ENCODE results near the gene BRD9. TPM values are rescaled to one million over a fixed set of nuclear protein-coding genes. Genes with fewer than 3 reads are reported as not detected.
A peak's percentile ranks its signal among the peaks of the same experiment; 100 is the strongest.

The BRD9 gene
- total RNA-seq, 5 donors from 2014 or later (not counting 1 experiment from before 2014, with no cell fraction given), result 78.3 to 127 (median 83.0) TPM

DNA sequence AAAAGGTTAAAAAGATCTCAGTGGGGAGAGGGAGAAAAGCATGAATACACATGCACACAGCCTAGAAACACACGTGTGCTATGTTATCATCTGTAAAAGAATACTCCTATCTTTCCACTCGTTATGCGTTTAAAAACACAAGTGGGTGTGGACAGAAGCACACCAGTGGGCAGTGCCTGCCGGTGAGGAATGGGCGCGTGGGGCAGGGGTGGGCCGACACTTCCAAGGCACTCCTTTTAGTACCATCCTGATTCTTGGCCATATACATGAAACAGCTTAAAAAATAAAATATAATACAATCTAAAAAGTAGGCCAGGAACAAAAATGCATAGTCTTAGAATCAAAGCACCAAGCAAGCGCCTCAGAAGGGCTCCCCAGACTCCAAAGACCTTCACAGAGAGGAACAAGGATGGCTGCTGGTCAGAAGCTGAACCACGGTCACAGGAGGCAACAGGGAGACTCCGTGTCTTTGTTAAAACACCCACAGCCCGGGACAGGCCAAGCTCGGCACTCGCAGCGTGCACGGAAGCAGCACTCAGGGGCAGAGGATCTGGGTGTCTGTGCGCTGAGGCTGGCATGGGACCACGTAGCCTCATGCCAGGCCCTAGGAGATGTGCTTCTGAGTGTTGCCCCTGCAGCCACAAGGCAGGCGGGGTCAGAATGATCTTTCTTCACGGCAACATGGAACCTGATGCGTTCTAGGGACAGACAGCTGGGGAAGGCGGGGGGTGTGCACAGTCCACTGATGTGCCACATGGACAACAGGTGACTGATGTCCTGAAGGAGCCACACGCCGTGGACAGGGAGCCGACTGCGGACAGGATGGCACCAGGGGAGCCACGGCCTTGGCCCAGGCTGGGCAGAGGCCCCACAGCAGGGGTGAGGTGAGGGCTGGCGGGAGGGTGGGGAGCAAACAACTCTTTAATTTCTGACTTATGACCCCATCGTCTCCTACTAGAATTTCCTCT is 15.9 kb downstream of the BRD9 start:
- Histone ChIP-seq H3K27me3 (replicated peaks in 1 of 2; ENCODE audit: control insufficient read depth in 2 of 2, extremely low read depth in 1 of 2, insufficient read depth in 2 of 2, low read length in 1 of 2) (no peaks in the 10 kb centered on the region), H3K4me3 (ENCODE audit: control insufficient read depth in 1 of 2, extremely low read depth in 1 of 2, low read length in 1 of 2) (no peak overlapping the region), H3K27ac (ENCODE audit: low read length) (no peak overlapping the region), H3K4me1 (ENCODE audit: control insufficient read depth in 1 of 2, extremely low read depth in 1 of 2, insufficient read depth in 2 of 2, low read length in 2 of 2) (peaks cover 0 to 7% of the 10 kb centered on the region in 2 experiments), H3K9me3 (no peaks in the 10 kb centered on the region), H3K36me3 (ENCODE audit: control insufficient read depth in 2 of 2, extremely low read depth in 1 of 2, insufficient read depth in 1 of 2, low read length in 1 of 2) (peaks cover 22 to 73% of the 10 kb centered on the region in 2 donors)
- 99% methylated on average over 22 of the region's 28 CpGs for WGBS (ENCODE audit: insufficient coverage)
- Mint-ChIP-seq H3K27me3 (no peaks in the 10 kb centered on the region), H3K27ac (no peak overlapping the region), H3K36me3 (peaks cover 50% of the 10 kb centered on the region), H3K9me3 (no peaks in the 10 kb centered on the region), H3K4me3 (no peak overlapping the region), H3K4me1 (peaks cover 2 to 4% (median 4%) of the 10 kb centered on the region in 3 donors)
- DNase-seq (no peak), ATAC-seq (replicated peaks in 1 of 4) (no peak)
- POLR2A ChIA-PET, result no interaction called here
- CTCF ChIA-PET, result no interaction called here

DNA sequence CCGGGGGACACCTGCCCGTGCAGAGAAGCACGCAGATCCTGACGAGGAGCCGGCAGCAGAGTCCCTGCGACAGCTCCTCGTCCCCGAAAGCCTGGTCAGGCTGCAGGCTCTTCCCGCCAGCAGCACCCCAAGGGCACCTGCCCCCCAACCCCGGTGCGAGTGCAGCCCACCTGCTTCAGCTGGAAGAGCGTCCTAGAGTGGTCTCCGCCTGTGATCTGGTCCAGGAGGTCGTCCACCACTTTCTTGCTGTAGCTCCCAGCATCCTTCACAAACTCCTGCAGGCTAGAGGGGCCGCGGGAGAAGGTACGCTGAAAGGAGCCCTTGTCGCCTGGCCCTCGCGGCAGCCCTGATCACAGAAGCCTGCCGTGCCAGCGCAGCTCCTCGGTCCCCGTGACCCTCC is 16.7 kb downstream of the BRD9 start:
- no peaks in the 10 kb centered on the region for H3K27me3 ChIP-seq (replicated peaks in 1 of 2; ENCODE audit: control insufficient read depth in 2 of 2, extremely low read depth in 1 of 2, insufficient read depth in 2 of 2, low read length in 1 of 2)
- Mint-ChIP-seq H3K36me3 (peaks cover 50% of the 10 kb centered on the region), H3K9me3 (no peaks in the 10 kb centered on the region), H3K4me1 (no peaks in the 10 kb centered on the region), H3K27ac (no peak overlapping the region), H3K4me3 (no peak overlapping the region), H3K27me3 (no peaks in the 10 kb centered on the region)
- CTCF ChIA-PET, result no interaction called here
- POLR2A ChIA-PET, result no interaction called here
- H3K27ac ChIP-seq (ENCODE audit: low read length), result no peak overlapping the region
- H3K36me3 ChIP-seq (ENCODE audit: control insufficient read depth in 2 of 2, extremely low read depth in 1 of 2, insufficient read depth in 1 of 2, low read length in 1 of 2), result peaks cover 23 to 73% of the 10 kb centered on the region in 2 donors
- WGBS (ENCODE audit: insufficient coverage), result 96% methylated on average over 18 of the region's 24 CpGs
- no peak overlapping the region for H3K4me3 ChIP-seq (ENCODE audit: control insufficient read depth in 1 of 2, extremely low read depth in 1 of 2, low read length in 1 of 2)
- ATAC-seq (replicated peaks in 1 of 4) (no peak), DNase-seq (no peak)
- H3K4me1 ChIP-seq (ENCODE audit: control insufficient read depth in 1 of 2, extremely low read depth in 1 of 2, insufficient read depth in 2 of 2, low read length in 2 of 2), result no peaks in the 10 kb centered on the region
- H3K9me3 ChIP-seq, result no peaks in the 10 kb centered on the region

GRCh38 chr5:873328-873727 is 19.3 kb downstream of the BRD9 start:
- Histone ChIP-seq H3K9me3 (no peaks in the 10 kb centered on the region), H3K27me3 (replicated peaks in 1 of 2; ENCODE audit: control insufficient read depth in 2 of 2, extremely low read depth in 1 of 2, insufficient read depth in 2 of 2, low read length in 1 of 2) (no peaks in the 10 kb centered on the region), H3K27ac (ENCODE audit: low read length) (no peak overlapping the region), H3K4me3 (ENCODE audit: control insufficient read depth in 1 of 2, extremely low read depth in 1 of 2, low read length in 1 of 2) (no peak overlapping the region), H3K4me1 (ENCODE audit: control insufficient read depth in 1 of 2, extremely low read depth in 1 of 2, insufficient read depth in 2 of 2, low read length in 2 of 2) (no peaks in the 10 kb centered on the region), H3K36me3 (ENCODE audit: control insufficient read depth in 2 of 2, extremely low read depth in 1 of 2, insufficient read depth in 1 of 2, low read length in 1 of 2) (peaks cover 31 to 93% of the 10 kb centered on the region in 2 donors)
- H3K9me3 Mint-ChIP-seq, result no peaks in the 10 kb centered on the region
- DNase-seq (no peak), ATAC-seq (replicated peaks in 1 of 4) (no peak)
- WGBS (ENCODE audit: insufficient coverage), result 96% methylated on average over 7 of the region's 8 CpGs
- no peaks in the 10 kb centered on the region for H3K27me3 Mint-ChIP-seq
- no peaks in the 10 kb centered on the region for H3K4me1 Mint-ChIP-seq
- ChIA-PET POLR2A (no interaction called here), CTCF (no interaction called here)
- H3K36me3 Mint-ChIP-seq, result peaks cover 68% of the 10 kb centered on the region
- peak overlapping the region in 1 of 2 donors; percentile 34 for H3K27ac Mint-ChIP-seq
- H3K4me3 Mint-ChIP-seq, result no peak overlapping the region

GRCh38 chr5:872301-872700 is 20.3 kb downstream of the BRD9 start:
- Mint-ChIP-seq H3K4me3 (no peak overlapping the region), H3K36me3 (peaks cover 71% of the 10 kb centered on the region), H3K9me3 (no peaks in the 10 kb centered on the region), H3K27me3 (no peaks in the 10 kb centered on the region), H3K27ac (no peak overlapping the region), H3K4me1 (no peaks in the 10 kb centered on the region)
- Histone ChIP-seq H3K4me1 (ENCODE audit: control insufficient read depth in 1 of 2, extremely low read depth in 1 of 2, insufficient read depth in 2 of 2, low read length in 2 of 2) (no peaks in the 10 kb centered on the region), H3K27ac (ENCODE audit: low read length) (no peak overlapping the region), H3K4me3 (ENCODE audit: control insufficient read depth in 1 of 2, extremely low read depth in 1 of 2, low read length in 1 of 2) (no peak overlapping the region), H3K27me3 (replicated peaks in 1 of 2; ENCODE audit: control insufficient read depth in 2 of 2, extremely low read depth in 1 of 2, insufficient read depth in 2 of 2, low read length in 1 of 2) (no peaks in the 10 kb centered on the region), H3K9me3 (no peaks in the 10 kb centered on the region), H3K36me3 (ENCODE audit: control insufficient read depth in 2 of 2, extremely low read depth in 1 of 2, insufficient read depth in 1 of 2, low read length in 1 of 2) (peaks cover 28 to 94% of the 10 kb centered on the region in 2 donors)
- 88% methylated on average over 6 of the region's 10 CpGs for WGBS (ENCODE audit: insufficient coverage)
- no peak for ATAC-seq (replicated peaks in 1 of 4)
- no peak for DNase-seq
- POLR2A ChIA-PET, result no interaction called here
- CTCF ChIA-PET, result no interaction called here

- no peaks in the 10 kb centered on the region for H3K4me1 ChIP-seq (ENCODE audit: control insufficient read depth in 1 of 2, extremely low read depth in 1 of 2, insufficient read depth in 2 of 2, low read length in 2 of 2)
- H3K27me3 Mint-ChIP-seq, result no peaks in the 10 kb centered on the region
- CTCF ChIA-PET, result no interaction called here
Observed at GRCh38 chr5:871596-872298, 20.9 kb downstream of the BRD9 start.

DNA sequence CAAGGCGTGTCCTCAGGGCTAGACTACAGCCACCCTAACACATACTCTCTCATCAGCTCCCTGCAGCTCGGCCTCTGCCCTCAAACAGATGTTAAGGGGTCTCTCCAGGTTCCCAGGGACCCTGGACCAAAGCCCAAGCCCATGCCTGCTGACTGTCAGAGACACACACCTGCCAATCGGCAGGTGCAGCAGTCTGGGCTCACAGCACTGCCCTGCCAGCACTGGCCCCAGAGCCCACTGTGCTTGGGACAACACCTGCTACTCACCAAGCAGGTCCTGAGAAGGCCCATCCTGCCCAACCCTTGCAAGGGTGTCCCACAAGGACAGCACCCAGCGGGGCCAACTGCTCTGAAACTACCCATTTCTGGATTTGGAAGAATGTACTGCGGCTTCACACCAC is 21.6 kb downstream of the BRD9 start:
- ChIA-PET POLR2A (no interaction called here), CTCF (no interaction called here)
- Histone ChIP-seq H3K9me3 (no peaks in the 10 kb centered on the region), H3K4me1 (ENCODE audit: control insufficient read depth in 1 of 2, extremely low read depth in 1 of 2, insufficient read depth in 2 of 2, low read length in 2 of 2) (no peaks in the 10 kb centered on the region), H3K36me3 (ENCODE audit: control insufficient read depth in 2 of 2, extremely low read depth in 1 of 2, insufficient read depth in 1 of 2, low read length in 1 of 2) (peaks cover 21 to 91% of the 10 kb centered on the region in 2 donors), H3K27me3 (replicated peaks in 1 of 2; ENCODE audit: control insufficient read depth in 2 of 2, extremely low read depth in 1 of 2, insufficient read depth in 2 of 2, low read length in 1 of 2) (no peaks in the 10 kb centered on the region), H3K27ac (ENCODE audit: low read length) (no peak overlapping the region), H3K4me3 (ENCODE audit: control insufficient read depth in 1 of 2, extremely low read depth in 1 of 2, low read length in 1 of 2) (no peak overlapping the region)
- no peaks in the 10 kb centered on the region for H3K9me3 Mint-ChIP-seq
- no peak overlapping the region for H3K4me3 Mint-ChIP-seq
- no peaks in the 10 kb centered on the region for H3K27me3 Mint-ChIP-seq
- no peaks in the 10 kb centered on the region for H3K4me1 Mint-ChIP-seq
- DNase-seq (no peak), ATAC-seq (replicated peaks in 1 of 4) (no peak)
- 96% methylated on average over 4 of the region's 5 CpGs for WGBS (ENCODE audit: insufficient coverage)
- no peak overlapping the region for H3K27ac Mint-ChIP-seq
- peaks cover 70% of the 10 kb centered on the region for H3K36me3 Mint-ChIP-seq

More at GRCh38 chr5:871596-872298, 20.9 kb downstream of the BRD9 start:
- Histone ChIP-seq H3K27ac (ENCODE audit: low read length) (no peak overlapping the region), H3K36me3 (ENCODE audit: control insufficient read depth in 2 of 2, extremely low read depth in 1 of 2, insufficient read depth in 1 of 2, low read length in 1 of 2) (peaks cover 23 to 93% of the 10 kb centered on the region in 2 donors), H3K4me3 (ENCODE audit: control insufficient read depth in 1 of 2, extremely low read depth in 1 of 2, low read length in 1 of 2) (no peak overlapping the region), H3K9me3 (no peaks in the 10 kb centered on the region), H3K27me3 (replicated peaks in 1 of 2; ENCODE audit: control insufficient read depth in 2 of 2, extremely low read depth in 1 of 2, insufficient read depth in 2 of 2, low read length in 1 of 2) (no peaks in the 10 kb centered on the region)
- DNase-seq (no peak), ATAC-seq (replicated peaks in 1 of 4) (no peak)
- Mint-ChIP-seq H3K9me3 (no peaks in the 10 kb centered on the region), H3K36me3 (peaks cover 68% of the 10 kb centered on the region), H3K4me3 (no peak overlapping the region), H3K4me1 (no peaks in the 10 kb centered on the region), H3K27ac (no peak overlapping the region)
- 99% methylated on average over 26 of the region's 29 CpGs for WGBS (ENCODE audit: insufficient coverage)
- POLR2A ChIA-PET, result no interaction called here
